Neural progenitor cell (in vitro differentiated cells): Measurements from ENCODE around the gene TARBP1. TPM values are rescaled to one million over a fixed set of nuclear protein-coding genes. Genes with fewer than 3 reads are reported as not detected.

ENCODE experiments used
- DNase-seq: peaks from one replicate; pipeline ENCODE4 v3.0.0-alpha.2; 2016; ENCODE audit warnings: low spot score
- H2AFZ ChIP-seq: fragments of 200-600 bp; sonication (generic); replicated peaks from 2 replicates; pipeline ENCODE4 v1.6.1; 2016; ENCODE audit warnings: antibody characterized with exemption
- H3F3A ChIP-seq: fragments of 200-600 bp; sonication (generic); 2 replicates; pipeline ENCODE4 v1.6.1; 2016; ENCODE audit warnings: antibody characterized with exemption, low read depth
- H3K27ac ChIP-seq: fragments of 200-600 bp; sonication (generic); 2 replicates; pipeline ENCODE4 v1.5.1; 2016; ENCODE audit warnings: mild to moderate bottlenecking
- H3K27me3 ChIP-seq: fragments of 200-600 bp; sonication (generic); 2 replicates; pipeline ENCODE4 v1.6.1; 2016; ENCODE audit warnings: mild to moderate bottlenecking, moderate library complexity
- H3K36me3 ChIP-seq: fragments of 200-600 bp; sonication (generic); 2 replicates; pipeline ENCODE4 v1.5.1; 2016
- H3K4me1 ChIP-seq: fragments of 200-600 bp; sonication (generic); 2 replicates; pipeline ENCODE4 v1.6.1; 2016; ENCODE audit warnings: mixed run types
- H3K4me2 ChIP-seq: fragments of 200-600 bp; sonication (generic); 2 replicates; pipeline ENCODE4 v1.6.1; 2016
- H3K4me3 ChIP-seq: fragments of 200-600 bp; sonication (generic); 2 replicates; pipeline ENCODE4 v1.5.1; 2016
- H3K79me2 ChIP-seq: fragments of 200-600 bp; sonication (generic); 2 replicates; pipeline ENCODE4 v1.6.1; 2016; ENCODE audit warnings: low read depth
- H3K9ac ChIP-seq: fragments of 200-600 bp; sonication (generic); 2 replicates; pipeline ENCODE4 v1.6.1; 2016
- H3K9me3 ChIP-seq: fragments of 200-600 bp; sonication (generic); 2 replicates; pipeline ENCODE4 v1.5.1; 2016; ENCODE audit warnings: low read depth
- H4K20me1 ChIP-seq: fragments of 200-600 bp; sonication (generic); 2 replicates; pipeline ENCODE4 v1.6.1; 2016; ENCODE audit warnings: low read depth
- H3K27ac Mint-ChIP-seq: 3 replicates; pipeline ENCODE4 v1.8.0; 2021; ENCODE audit warnings: mixed read lengths
- H3K27me3 Mint-ChIP-seq: 2 replicates; pipeline ENCODE4 v1.8.0; 2022; ENCODE audit warnings: low read depth, mild to moderate bottlenecking, inconsistent platforms, moderate library complexity, mixed read lengths; ENCODE audit not compliant: insufficient read depth
- H3K36me3 Mint-ChIP-seq: 3 replicates; pipeline ENCODE4 v1.8.0; 2021; ENCODE audit warnings: mixed read lengths
- H3K4me1 Mint-ChIP-seq: 3 replicates; pipeline ENCODE4 v1.8.0; 2021; ENCODE audit warnings: mixed read lengths
- H3K4me3 Mint-ChIP-seq: 3 replicates; pipeline ENCODE4 v1.8.0; 2021; ENCODE audit warnings: mild to moderate bottlenecking, moderate library complexity, mixed read lengths
- H3K9me3 Mint-ChIP-seq: 3 replicates; pipeline ENCODE4 v1.8.0; 2020; ENCODE audit warnings: mixed read lengths
- CTCF ChIP-seq: fragments of 200-600 bp; sonication (generic); IDR thresholded peaks from 2 replicates; pipeline ENCODE4 v1.5.1; 2017; ENCODE audit warnings: antibody characterized with exemption, mild to moderate bottlenecking
- EZH2 ChIP-seq: fragments of 200-600 bp; sonication (generic); IDR thresholded peaks from 2 replicates; pipeline ENCODE4 v1.6.1; 2017; ENCODE audit warnings: antibody characterized with exemption, mild to moderate bottlenecking, moderate library complexity
- EZH2phosphoT487 ChIP-seq: fragments of 200-600 bp; sonication (generic); IDR thresholded peaks from 2 replicates; pipeline ENCODE4 v1.6.1; 2017; ENCODE audit warnings: antibody characterized with exemption
- total RNA-seq: library from RNA; depleted of rRNA; stranded (reverse); fragments of >200 nt; gene quantifications from 2 replicates; pipeline ENCODE4 v1.2.3, GENCODE V29; 2015; ENCODE audit warnings: low replicate concordance

TARBP1 gene
- total RNA-seq, 1 donor from 2014 or later: 99.0 TPM

- Mint-ChIP-seq H3K27ac (peak within 1 kb of the TSS; percentile 98), H3K36me3 (peaks cover 15% of the 10 kb centered on the region), H3K4me1 (peaks cover 15% of the 10 kb centered on the region), H3K9me3 (no peaks in the 10 kb centered on the region), H3K4me3 (peak within 1 kb of the TSS; percentile 99), H3K27me3 (peaks cover 3% of the 10 kb centered on the region)
- H3K4me1 ChIP-seq: peaks cover 6% of the 10 kb centered on the region
- H3F3A ChIP-seq: peaks cover 8% of the 10 kb centered on the region
- H3K27ac ChIP-seq: no peak within 1 kb of the TSS
- H3K9ac ChIP-seq: peak within 1 kb of the TSS; percentile 81
- peak within 1 kb of the TSS; percentile 92 for H3K4me2 ChIP-seq
- peak within 1 kb of the TSS; percentile 88 for H3K4me3 ChIP-seq
- no peaks in the 10 kb centered on the region for H3K9me3 ChIP-seq
- peaks cover 23% of the 10 kb centered on the region for H3K79me2 ChIP-seq
- H4K20me1 ChIP-seq: no peaks in the 10 kb centered on the region
- TF ChIP-seq EZH2 (no peak), CTCF (peak; percentile 2), EZH2phosphoT487 (no peak)
- peaks cover 16% of the 10 kb centered on the region for H3K27me3 ChIP-seq
- peak within 1 kb of the TSS; percentile 93 for H2AFZ ChIP-seq
- peak; percentile 95 for DNase-seq
- no peaks in the 10 kb centered on the region for H3K36me3 ChIP-seq
Observed at GRCh38 chr1:234373064-234373958, 105.7 kb downstream of the TARBP1 start, which contains the start of gene COA6. COA6 (plus strand) TSS chr1:234373456; CDS start chr1:234373467, 11 bp downstream.

- Histone ChIP-seq H3K9me3 (no peaks in the 10 kb centered on the region), H3F3A (peaks cover 8% of the 10 kb centered on the region), H3K36me3 (no peaks in the 10 kb centered on the region), H3K4me1 (peaks cover 6% of the 10 kb centered on the region), H2AFZ (no peak overlapping the region), H3K27me3 (peaks cover 21% of the 10 kb centered on the region), H3K4me2 (peak overlapping the region; percentile 92), H3K4me3 (peak overlapping the region; percentile 88), H3K9ac (peak overlapping the region; percentile 81), H3K27ac (no peak overlapping the region), H4K20me1 (no peaks in the 10 kb centered on the region), H3K79me2 (peaks cover 23% of the 10 kb centered on the region)
- Mint-ChIP-seq H3K9me3 (no peaks in the 10 kb centered on the region), H3K27ac (peak overlapping the region; percentile 98), H3K4me3 (peak overlapping the region; percentile 99), H3K36me3 (peaks cover 9% of the 10 kb centered on the region), H3K4me1 (peaks cover 15% of the 10 kb centered on the region), H3K27me3 (peaks cover 2% of the 10 kb centered on the region)
- no peak for DNase-seq
- no peak for TF ChIP-seq EZH2
- TF ChIP-seq CTCF: no peak
- TF ChIP-seq EZH2phosphoT487: no peak
Observed at GRCh38 chr1:234372011-234372757, 106.8 kb downstream of the TARBP1 start.

GRCh38 chr1:234371414-234371813, 107.6 kb downstream of the TARBP1 start:
- Histone ChIP-seq H3K79me2 (peaks cover 23% of the 10 kb centered on the region), H2AFZ (no peak overlapping the region), H3K27ac (no peak overlapping the region), H3K4me2 (no peak overlapping the region), H3F3A (peaks cover 8% of the 10 kb centered on the region), H4K20me1 (no peaks in the 10 kb centered on the region), H3K4me1 (peaks cover 6% of the 10 kb centered on the region), H3K9ac (no peak overlapping the region), H3K4me3 (no peak overlapping the region), H3K9me3 (no peaks in the 10 kb centered on the region), H3K36me3 (no peaks in the 10 kb centered on the region), H3K27me3 (peaks cover 21% of the 10 kb centered on the region)
- TF ChIP-seq CTCF (no peak), EZH2phosphoT487 (no peak), EZH2 (no peak)
- H3K36me3 Mint-ChIP-seq: peaks cover 6% of the 10 kb centered on the region
- no peak for DNase-seq
- H3K27me3 Mint-ChIP-seq: no peaks in the 10 kb centered on the region
- peak overlapping the region; percentile 99 for H3K4me3 Mint-ChIP-seq
- no peak overlapping the region for H3K27ac Mint-ChIP-seq
- no peaks in the 10 kb centered on the region for H3K9me3 Mint-ChIP-seq
- H3K4me1 Mint-ChIP-seq: peaks cover 15% of the 10 kb centered on the region
